HepG2 (cell line): Measurements from ENCODE around the gene NCOA1. TPM values are rescaled to one million over a fixed set of nuclear protein-coding genes. Genes with fewer than 3 reads are reported as not detected.

ENCODE experiments used
- ADNP ChIP-seq: sonication (generic); formaldehyde crosslinking; IDR thresholded peaks from 2 replicates; pipeline ENCODE4 v1.4.0; 2020; ENCODE audit warnings: missing genetic modification reagents
- SAFB2 ChIP-seq: sonication (generic); formaldehyde crosslinking; IDR thresholded peaks from 2 replicates; pipeline ENCODE4 v1.5.1; 2020; ENCODE audit warnings: missing genetic modification reagents, low read depth, mild to moderate bottlenecking, borderline replicate concordance
- SETDB1 ChIP-seq: sonication (generic); formaldehyde crosslinking; IDR thresholded peaks from 2 replicates; pipeline ENCODE4 v1.5.1; 2020; ENCODE audit warnings: missing genetic modification reagents, mild to moderate bottlenecking, borderline replicate concordance
- TFDP1 ChIP-seq: IDR thresholded peaks from 2 replicates; pipeline ENCODE4 v1.6.1; 2016; ENCODE audit warnings: missing compliant biosample characterization, missing genetic modification reagents, borderline replicate concordance
- ZNF3 ChIP-seq: IDR thresholded peaks from 2 replicates; pipeline ENCODE4 v1.7.0; 2017; ENCODE audit warnings: inconsistent platforms
- polyA plus RNA-seq, 8 experiments: library from polyadenylated mRNA; depleted of rRNA in 3 of 8; stranded (reverse) in 7 of 8; unstranded in 1 of 8; fragments of >200 nt; fragmentation: Illumina TruSeq in 4 of 8; extraction: Trizol in 4 of 8; gene quantifications; 2 replicates each; pipeline versions ENCODE4 v1.2.1 to v1.2.3, GENCODE V29; 2011 to 2016; ENCODE audit warnings: low read depth in 4 of 8, missing spikeins in 1 of 8, mixed read lengths in 1 of 8; ENCODE audit not compliant: insufficient read depth in 1 of 8
- total RNA-seq, 5 experiments: library from RNA; depleted of rRNA; stranded (reverse); fragments of >200 nt; fragmentation: Illumina TruSeq; extraction: Trizol; gene quantifications; 2 replicates each; pipeline ENCODE4 v1.2.3, GENCODE V29; 2016; ENCODE audit warnings: low read depth in 1 of 5
- TF ChIP-seq, protein P1 (sequence below): sonication (generic); formaldehyde crosslinking; IDR thresholded peaks from 2 replicates; pipeline ENCODE4 v1.4.0; 2020; ENCODE audit warnings: mild to moderate bottlenecking, missing genetic modification reagents
- TF ChIP-seq, protein P2 (sequence below): sonication (generic); formaldehyde crosslinking; IDR thresholded peaks from 2 replicates; pipeline ENCODE4 v1.8.0; 2022; ENCODE audit warnings: missing genetic modification reagents, low read depth, mild to moderate bottlenecking, borderline replicate concordance
- TF ChIP-seq, protein P3 (sequence below), 2 experiments: sonication (generic) in 1 of 2; formaldehyde crosslinking in 1 of 2; IDR thresholded peaks; 2 replicates each; pipeline versions ENCODE4 v1.6.1 to v1.9.0; 2014 to 2022; ENCODE audit warnings: antibody characterized with exemption in 1 of 2, borderline replicate concordance in 1 of 2, inconsistent platforms in 1 of 2, low read depth in 1 of 2, missing genetic modification reagents in 1 of 2
- TF ChIP-seq, protein P4 (sequence below): sonication (generic); formaldehyde crosslinking; IDR thresholded peaks from 2 replicates; pipeline ENCODE4 v1.4.0; 2020; ENCODE audit warnings: missing genetic modification reagents

Gene NCOA1
- total and polyA plus RNA-seq, 2 of the 13 experiments (the other 11 are each of a cell fraction or from before 2014, with no cell fraction given) = 10.0 to 10.4 TPM

- TF ChIP-seq, protein P1, sequence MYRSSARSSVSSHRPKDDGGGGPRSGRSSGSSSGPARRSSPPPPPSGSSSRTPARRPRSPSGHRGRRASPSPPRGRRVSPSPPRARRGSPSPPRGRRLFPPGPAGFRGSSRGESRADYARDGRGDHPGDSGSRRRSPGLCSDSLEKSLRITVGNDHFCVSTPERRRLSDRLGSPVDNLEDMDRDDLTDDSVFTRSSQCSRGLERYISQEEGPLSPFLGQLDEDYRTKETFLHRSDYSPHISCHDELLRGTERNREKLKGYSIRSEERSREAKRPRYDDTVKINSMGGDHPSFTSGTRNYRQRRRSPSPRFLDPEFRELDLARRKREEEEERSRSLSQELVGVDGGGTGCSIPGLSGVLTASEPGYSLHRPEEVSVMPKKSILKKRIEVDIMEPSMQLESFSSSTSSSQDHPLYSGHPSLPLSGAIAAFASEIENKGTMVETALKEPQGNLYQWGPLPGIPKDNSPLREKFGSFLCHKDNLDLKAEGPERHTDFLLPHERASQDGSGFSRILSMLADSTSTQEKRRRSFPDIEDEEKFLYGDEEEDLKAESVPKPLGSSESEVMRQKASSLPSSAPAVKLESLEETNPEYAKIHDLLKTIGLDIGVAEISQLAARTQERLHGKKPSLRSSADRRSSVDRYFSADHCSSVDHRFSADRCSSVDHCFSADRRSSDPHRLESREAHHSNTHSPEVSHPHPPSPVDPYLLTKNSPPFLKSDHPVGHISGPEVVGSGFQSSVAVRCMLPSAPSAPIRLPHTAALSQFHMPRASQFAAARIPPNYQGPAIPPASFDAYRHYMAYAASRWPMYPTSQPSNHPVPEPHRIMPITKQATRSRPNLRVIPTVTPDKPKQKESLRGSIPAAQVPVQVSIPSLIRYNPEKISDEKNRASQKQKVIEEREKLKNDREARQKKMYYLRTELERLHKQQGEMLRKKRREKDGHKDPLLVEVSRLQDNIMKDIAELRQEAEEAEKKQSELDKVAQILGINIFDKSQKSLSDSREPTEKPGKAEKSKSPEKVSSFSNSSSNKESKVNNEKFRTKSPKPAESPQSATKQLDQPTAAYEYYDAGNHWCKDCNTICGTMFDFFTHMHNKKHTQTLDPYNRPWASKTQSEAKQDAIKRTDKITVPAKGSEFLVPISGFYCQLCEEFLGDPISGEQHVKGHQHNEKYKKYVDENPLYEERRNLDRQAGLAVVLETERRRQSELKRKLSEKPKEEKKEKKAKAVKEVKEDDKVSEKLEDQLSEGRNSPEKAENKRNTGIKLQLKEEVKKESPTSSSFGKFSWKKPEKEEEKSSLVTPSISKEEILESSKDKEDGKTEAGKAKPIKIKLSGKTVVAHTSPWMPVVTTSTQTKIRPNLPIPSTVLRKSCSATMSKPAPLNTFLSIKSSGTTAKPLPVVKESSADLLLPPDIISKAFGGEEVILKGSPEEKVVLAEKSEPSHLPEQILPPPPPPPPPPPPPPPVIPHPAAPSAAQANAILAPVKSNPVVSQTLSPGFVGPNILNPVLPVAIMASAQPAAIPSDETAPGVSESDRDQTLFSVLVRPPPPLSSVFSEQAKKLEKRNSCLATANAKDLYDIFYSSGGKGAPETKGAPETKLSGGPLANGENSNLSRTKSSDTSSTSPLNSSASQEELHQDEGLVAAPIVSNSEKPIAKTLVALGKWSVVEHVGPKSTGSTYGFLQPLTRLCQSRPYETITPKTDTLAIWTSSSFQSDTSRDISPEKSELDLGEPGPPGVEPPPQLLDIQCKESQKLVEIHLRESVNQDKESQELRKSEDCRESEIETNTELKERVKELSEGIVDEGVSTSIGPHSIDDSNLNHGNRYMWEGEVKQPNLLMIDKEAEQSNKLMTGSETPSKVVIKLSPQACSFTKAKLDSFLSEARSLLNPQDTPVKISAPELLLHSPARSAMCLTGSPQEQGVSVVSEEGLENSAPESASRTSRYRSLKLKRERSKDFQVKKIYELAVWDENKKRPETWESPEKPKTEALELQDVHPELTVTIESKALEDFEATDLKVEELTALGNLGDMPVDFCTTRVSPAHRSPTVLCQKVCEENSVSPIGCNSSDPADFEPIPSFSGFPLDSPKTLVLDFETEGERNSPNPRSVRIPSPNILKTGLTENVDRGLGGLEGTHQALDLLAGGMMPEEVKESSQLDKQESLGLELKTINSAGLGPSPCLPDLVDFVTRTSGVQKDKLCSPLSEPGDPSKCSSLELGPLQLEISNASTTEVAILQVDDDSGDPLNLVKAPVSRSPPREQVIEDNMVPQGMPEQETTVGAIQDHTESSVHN (CRISPR knock-in tag) = no peak
- TF ChIP-seq, protein P2, sequence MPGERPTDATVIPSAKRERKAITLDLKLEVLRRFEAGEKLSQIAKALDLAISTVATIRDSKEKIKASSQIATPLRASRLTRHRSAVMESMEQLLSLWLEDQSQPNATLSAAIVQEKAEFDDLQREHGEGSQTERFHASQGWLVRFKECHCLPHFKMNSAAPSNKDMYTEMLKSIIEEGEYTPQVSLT (CRISPR knock-in tag) = no peak; the same call in 1 of the 2 replicates
- TF ChIP-seq, protein P3, sequence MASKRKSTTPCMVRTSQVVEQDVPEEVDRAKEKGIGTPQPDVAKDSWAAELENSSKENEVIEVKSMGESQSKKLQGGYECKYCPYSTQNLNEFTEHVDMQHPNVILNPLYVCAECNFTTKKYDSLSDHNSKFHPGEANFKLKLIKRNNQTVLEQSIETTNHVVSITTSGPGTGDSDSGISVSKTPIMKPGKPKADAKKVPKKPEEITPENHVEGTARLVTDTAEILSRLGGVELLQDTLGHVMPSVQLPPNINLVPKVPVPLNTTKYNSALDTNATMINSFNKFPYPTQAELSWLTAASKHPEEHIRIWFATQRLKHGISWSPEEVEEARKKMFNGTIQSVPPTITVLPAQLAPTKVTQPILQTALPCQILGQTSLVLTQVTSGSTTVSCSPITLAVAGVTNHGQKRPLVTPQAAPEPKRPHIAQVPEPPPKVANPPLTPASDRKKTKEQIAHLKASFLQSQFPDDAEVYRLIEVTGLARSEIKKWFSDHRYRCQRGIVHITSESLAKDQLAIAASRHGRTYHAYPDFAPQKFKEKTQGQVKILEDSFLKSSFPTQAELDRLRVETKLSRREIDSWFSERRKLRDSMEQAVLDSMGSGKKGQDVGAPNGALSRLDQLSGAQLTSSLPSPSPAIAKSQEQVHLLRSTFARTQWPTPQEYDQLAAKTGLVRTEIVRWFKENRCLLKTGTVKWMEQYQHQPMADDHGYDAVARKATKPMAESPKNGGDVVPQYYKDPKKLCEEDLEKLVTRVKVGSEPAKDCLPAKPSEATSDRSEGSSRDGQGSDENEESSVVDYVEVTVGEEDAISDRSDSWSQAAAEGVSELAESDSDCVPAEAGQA (IDR thresholded peaks at IDR 0.05; ENCODE audit: low read depth) = peak; percentile 93
- TF ChIP-seq, protein P3 (CRISPR knock-in tag; IDR thresholded peaks at IDR 0.05; ENCODE audit: borderline replicate concordance) = no peak
- TF ChIP-seq TFDP1 (CRISPR knock-in tag) (peak; percentile 99), ADNP (CRISPR knock-in tag) (no peak), ZNF3 (no peak), SAFB2 (peak; percentile 82; the same call in 1 of the 2 replicates), SETDB1 (CRISPR knock-in tag) (no peak)
- TF ChIP-seq, protein P4, sequence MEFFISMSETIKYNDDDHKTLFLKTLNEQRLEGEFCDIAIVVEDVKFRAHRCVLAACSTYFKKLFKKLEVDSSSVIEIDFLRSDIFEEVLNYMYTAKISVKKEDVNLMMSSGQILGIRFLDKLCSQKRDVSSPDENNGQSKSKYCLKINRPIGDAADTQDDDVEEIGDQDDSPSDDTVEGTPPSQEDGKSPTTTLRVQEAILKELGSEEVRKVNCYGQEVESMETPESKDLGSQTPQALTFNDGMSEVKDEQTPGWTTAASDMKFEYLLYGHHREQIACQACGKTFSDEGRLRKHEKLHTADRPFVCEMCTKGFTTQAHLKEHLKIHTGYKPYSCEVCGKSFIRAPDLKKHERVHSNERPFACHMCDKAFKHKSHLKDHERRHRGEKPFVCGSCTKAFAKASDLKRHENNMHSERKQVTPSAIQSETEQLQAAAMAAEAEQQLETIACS = peak; percentile 78
Observed at GRCh38 chr2:24792874-24793760, 302.1 kb downstream of the NCOA1 start, which contains the start of the genes CENPO and PTRHD1 (continued).
